ENCODE measurements around the gene IFFO2.

DNA sequence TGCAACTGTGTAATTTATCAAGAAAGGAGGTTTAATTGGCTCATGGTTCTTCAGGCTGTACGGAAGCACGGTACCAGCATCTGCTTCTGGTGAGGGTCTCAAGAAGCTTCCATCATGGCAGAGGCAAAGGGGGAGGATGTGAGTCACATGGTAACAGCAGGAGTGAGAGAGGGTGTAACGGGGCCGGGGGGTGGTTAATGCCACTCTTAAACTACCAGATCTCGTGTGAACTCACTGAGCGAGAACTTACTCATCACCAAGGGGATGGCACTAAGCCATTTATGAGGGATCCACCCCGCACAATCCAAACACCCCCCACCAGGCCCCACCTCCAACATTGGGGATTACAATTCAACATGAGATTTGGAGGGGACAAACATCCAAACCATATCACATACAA, 21.0 kb upstream of the IFFO2 start:
- TF ChIP-seq, protein P1, sequence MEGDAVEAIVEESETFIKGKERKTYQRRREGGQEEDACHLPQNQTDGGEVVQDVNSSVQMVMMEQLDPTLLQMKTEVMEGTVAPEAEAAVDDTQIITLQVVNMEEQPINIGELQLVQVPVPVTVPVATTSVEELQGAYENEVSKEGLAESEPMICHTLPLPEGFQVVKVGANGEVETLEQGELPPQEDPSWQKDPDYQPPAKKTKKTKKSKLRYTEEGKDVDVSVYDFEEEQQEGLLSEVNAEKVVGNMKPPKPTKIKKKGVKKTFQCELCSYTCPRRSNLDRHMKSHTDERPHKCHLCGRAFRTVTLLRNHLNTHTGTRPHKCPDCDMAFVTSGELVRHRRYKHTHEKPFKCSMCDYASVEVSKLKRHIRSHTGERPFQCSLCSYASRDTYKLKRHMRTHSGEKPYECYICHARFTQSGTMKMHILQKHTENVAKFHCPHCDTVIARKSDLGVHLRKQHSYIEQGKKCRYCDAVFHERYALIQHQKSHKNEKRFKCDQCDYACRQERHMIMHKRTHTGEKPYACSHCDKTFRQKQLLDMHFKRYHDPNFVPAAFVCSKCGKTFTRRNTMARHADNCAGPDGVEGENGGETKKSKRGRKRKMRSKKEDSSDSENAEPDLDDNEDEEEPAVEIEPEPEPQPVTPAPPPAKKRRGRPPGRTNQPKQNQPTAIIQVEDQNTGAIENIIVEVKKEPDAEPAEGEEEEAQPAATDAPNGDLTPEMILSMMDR (IDR thresholded peaks at IDR 0.05) = no peak
- TF ChIP-seq, protein P2, sequence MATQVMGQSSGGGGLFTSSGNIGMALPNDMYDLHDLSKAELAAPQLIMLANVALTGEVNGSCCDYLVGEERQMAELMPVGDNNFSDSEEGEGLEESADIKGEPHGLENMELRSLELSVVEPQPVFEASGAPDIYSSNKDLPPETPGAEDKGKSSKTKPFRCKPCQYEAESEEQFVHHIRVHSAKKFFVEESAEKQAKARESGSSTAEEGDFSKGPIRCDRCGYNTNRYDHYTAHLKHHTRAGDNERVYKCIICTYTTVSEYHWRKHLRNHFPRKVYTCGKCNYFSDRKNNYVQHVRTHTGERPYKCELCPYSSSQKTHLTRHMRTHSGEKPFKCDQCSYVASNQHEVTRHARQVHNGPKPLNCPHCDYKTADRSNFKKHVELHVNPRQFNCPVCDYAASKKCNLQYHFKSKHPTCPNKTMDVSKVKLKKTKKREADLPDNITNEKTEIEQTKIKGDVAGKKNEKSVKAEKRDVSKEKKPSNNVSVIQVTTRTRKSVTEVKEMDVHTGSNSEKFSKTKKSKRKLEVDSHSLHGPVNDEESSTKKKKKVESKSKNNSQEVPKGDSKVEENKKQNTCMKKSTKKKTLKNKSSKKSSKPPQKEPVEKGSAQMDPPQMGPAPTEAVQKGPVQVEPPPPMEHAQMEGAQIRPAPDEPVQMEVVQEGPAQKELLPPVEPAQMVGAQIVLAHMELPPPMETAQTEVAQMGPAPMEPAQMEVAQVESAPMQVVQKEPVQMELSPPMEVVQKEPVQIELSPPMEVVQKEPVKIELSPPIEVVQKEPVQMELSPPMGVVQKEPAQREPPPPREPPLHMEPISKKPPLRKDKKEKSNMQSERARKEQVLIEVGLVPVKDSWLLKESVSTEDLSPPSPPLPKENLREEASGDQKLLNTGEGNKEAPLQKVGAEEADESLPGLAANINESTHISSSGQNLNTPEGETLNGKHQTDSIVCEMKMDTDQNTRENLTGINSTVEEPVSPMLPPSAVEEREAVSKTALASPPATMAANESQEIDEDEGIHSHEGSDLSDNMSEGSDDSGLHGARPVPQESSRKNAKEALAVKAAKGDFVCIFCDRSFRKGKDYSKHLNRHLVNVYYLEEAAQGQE (IDR thresholded peaks at IDR 0.05; ENCODE audit: low read depth, low read length) = no peak
- no peak for TF ChIP-seq GABPA (IDR thresholded peaks at IDR 0.05; ENCODE audit: low read depth)
- TF ChIP-seq, protein P3, sequence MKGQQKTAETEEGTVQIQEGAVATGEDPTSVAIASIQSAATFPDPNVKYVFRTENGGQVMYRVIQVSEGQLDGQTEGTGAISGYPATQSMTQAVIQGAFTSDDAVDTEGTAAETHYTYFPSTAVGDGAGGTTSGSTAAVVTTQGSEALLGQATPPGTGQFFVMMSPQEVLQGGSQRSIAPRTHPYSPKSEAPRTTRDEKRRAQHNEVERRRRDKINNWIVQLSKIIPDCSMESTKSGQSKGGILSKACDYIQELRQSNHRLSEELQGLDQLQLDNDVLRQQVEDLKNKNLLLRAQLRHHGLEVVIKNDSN (IDR thresholded peaks at IDR 0.05; ENCODE audit: borderline replicate concordance, low read depth) = no peak
- TF ChIP-seq, protein P4, sequence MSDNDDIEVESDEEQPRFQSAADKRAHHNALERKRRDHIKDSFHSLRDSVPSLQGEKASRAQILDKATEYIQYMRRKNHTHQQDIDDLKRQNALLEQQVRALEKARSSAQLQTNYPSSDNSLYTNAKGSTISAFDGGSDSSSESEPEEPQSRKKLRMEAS (IDR thresholded peaks at IDR 0.05; ENCODE audit: low read depth) = no peak
- TF ChIP-seq NFIC (IDR thresholded peaks at IDR 0.05; ENCODE audit: borderline replicate concordance) = no peak
- TF ChIP-seq JUND (IDR thresholded peaks at IDR 0.05) = no peak
- TF ChIP-seq SMC3 (IDR thresholded peaks at IDR 0.05; ENCODE audit: low read depth, low read length) = no peak
- TF ChIP-seq SIN3A (IDR thresholded peaks at IDR 0.05; ENCODE audit: borderline replicate concordance, low read depth, low read length) = no peak

Data from SK-N-SH (cell line).